Measurements from ENCODE around the gene RABEP2.

DNA sequence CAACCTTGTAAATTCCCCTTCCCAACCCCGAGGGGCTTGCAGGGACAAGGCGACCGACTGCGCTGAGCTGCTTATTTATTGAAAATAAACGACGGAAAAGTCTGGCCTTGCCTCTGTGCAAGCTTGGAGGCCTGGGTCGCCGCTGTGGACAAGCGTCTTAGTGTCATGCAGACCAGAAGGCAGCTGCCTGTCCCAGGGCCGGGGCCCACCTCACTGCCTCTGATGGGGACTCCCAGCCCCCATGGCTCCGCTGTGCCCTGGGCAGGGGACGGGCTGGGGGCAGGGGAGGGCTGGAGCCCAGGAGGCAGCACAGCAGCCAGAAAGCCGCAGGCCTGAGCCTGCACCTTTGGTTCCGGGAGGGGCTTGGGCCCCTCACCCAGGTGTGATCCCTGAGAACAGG lies 20.7 kb downstream of the RABEP2 start:
- TF ChIP-seq JUND (IDR thresholded peaks at IDR 0.05; ENCODE audit: borderline replicate concordance, low read depth, low read length) (no peak), JUND (tag; IDR thresholded peaks at IDR 0.05; ENCODE audit: borderline replicate concordance, low read depth, low read length) (no peak), L3MBTL2 (IDR thresholded peaks at IDR 0.05) (no peak), ZNF274 (IDR thresholded peaks at IDR 0.05; ENCODE audit: borderline replicate concordance, low read depth, low read length) (no peak), EZH2 (IDR thresholded peaks at IDR 0.05; ENCODE audit: borderline replicate concordance, low read depth, low read length) (no peak), ETV1 (tag; conservative IDR thresholded peaks at IDR 0.05; ENCODE audit: low read depth) (no peak)
- TF ChIP-seq, protein P1, sequence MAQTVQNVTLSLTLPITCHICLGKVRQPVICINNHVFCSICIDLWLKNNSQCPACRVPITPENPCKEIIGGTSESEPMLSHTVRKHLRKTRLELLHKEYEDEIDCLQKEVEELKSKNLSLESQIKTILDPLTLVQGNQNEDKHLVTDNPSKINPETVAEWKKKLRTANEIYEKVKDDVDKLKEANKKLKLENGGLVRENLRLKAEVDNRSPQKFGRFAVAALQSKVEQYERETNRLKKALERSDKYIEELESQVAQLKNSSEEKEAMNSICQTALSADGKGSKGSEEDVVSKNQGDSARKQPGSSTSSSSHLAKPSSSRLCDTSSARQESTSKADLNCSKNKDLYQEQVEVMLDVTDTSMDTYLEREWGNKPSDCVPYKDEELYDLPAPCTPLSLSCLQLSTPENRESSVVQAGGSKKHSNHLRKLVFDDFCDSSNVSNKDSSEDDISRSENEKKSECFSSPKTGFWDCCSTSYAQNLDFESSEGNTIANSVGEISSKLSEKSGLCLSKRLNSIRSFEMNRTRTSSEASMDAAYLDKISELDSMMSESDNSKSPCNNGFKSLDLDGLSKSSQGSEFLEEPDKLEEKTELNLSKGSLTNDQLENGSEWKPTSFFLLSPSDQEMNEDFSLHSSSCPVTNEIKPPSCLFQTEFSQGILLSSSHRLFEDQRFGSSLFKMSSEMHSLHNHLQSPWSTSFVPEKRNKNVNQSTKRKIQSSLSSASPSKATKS (CRISPR knock-in tag; IDR thresholded peaks at IDR 0.05), result no peak
- TF ChIP-seq, protein P2, sequence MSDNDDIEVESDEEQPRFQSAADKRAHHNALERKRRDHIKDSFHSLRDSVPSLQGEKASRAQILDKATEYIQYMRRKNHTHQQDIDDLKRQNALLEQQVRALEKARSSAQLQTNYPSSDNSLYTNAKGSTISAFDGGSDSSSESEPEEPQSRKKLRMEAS (CRISPR knock-in tag; IDR thresholded peaks at IDR 0.05), result no peak
- TF ChIP-seq, protein P3, sequence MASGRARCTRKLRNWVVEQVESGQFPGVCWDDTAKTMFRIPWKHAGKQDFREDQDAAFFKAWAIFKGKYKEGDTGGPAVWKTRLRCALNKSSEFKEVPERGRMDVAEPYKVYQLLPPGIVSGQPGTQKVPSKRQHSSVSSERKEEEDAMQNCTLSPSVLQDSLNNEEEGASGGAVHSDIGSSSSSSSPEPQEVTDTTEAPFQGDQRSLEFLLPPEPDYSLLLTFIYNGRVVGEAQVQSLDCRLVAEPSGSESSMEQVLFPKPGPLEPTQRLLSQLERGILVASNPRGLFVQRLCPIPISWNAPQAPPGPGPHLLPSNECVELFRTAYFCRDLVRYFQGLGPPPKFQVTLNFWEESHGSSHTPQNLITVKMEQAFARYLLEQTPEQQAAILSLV (tag; IDR thresholded peaks at IDR 0.05), result no peak
- TF ChIP-seq, protein P4, sequence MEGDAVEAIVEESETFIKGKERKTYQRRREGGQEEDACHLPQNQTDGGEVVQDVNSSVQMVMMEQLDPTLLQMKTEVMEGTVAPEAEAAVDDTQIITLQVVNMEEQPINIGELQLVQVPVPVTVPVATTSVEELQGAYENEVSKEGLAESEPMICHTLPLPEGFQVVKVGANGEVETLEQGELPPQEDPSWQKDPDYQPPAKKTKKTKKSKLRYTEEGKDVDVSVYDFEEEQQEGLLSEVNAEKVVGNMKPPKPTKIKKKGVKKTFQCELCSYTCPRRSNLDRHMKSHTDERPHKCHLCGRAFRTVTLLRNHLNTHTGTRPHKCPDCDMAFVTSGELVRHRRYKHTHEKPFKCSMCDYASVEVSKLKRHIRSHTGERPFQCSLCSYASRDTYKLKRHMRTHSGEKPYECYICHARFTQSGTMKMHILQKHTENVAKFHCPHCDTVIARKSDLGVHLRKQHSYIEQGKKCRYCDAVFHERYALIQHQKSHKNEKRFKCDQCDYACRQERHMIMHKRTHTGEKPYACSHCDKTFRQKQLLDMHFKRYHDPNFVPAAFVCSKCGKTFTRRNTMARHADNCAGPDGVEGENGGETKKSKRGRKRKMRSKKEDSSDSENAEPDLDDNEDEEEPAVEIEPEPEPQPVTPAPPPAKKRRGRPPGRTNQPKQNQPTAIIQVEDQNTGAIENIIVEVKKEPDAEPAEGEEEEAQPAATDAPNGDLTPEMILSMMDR (IDR thresholded peaks at IDR 0.05 in 2 of 3, conservative IDR thresholded peaks at IDR 0.05 in 1 of 3; ENCODE audit: insufficient read depth in 2 of 3, low read depth in 1 of 3, low read length in 3 of 3), result no peak
